Mammary epithelial cell (primary cell): ENCODE results near the gene SMIM38.

Source experiments
- EZH2 ChIP-seq: IDR thresholded peaks from 2 replicates; pipeline ENCODE4 v1.6.1; 2012; ENCODE audit warnings: low read length, inconsistent platforms, borderline replicate concordance
- TF ChIP-seq, protein P1 (sequence below), 2 donors: IDR thresholded peaks in 1 of 2; conservative IDR thresholded peaks in 1 of 2; 2 replicates each; pipeline ENCODE4 v1.5.1; 2011 to 2012; ENCODE audit warnings: inconsistent platforms in 2 of 2, low read length in 2 of 2, mild to moderate bottlenecking in 2 of 2, control low read depth in 1 of 2, low read depth in 1 of 2; ENCODE audit not compliant: insufficient read depth in 1 of 2; ENCODE audit errors: extremely low read depth in 1 of 2

DNA sequence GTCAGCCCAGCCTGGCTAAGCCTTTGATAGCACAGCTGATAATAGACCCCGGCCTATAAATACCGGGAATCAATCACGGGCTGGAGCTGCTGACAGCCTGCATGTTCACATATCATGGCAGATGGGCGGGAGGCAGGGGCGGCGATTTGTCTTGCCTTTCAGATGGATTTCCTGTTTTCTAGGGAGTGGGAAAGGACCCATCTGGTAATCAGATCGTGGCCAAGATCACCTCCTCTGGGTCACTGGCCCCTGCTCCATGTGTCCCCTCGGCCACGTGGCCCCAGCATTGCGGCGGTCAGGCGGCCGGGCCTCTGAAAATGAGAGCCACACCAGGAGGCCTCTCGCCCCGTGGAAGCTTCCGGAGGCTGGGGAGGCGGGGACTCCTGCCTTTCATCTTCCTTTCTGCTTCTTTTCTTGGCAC is 36.6 kb downstream of the SMIM38 start:
- TF ChIP-seq EZH2 = no peak
- TF ChIP-seq, protein P1, sequence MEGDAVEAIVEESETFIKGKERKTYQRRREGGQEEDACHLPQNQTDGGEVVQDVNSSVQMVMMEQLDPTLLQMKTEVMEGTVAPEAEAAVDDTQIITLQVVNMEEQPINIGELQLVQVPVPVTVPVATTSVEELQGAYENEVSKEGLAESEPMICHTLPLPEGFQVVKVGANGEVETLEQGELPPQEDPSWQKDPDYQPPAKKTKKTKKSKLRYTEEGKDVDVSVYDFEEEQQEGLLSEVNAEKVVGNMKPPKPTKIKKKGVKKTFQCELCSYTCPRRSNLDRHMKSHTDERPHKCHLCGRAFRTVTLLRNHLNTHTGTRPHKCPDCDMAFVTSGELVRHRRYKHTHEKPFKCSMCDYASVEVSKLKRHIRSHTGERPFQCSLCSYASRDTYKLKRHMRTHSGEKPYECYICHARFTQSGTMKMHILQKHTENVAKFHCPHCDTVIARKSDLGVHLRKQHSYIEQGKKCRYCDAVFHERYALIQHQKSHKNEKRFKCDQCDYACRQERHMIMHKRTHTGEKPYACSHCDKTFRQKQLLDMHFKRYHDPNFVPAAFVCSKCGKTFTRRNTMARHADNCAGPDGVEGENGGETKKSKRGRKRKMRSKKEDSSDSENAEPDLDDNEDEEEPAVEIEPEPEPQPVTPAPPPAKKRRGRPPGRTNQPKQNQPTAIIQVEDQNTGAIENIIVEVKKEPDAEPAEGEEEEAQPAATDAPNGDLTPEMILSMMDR (conservative IDR thresholded peaks at IDR 0.05 in 1 of 2, IDR thresholded peaks at IDR 0.05 in 1 of 2; ENCODE audit: extremely low read depth in 1 of 2, insufficient read depth in 1 of 2, low read depth in 1 of 2, low read length in 2 of 2) = no peak
